Right ventricle myocardium inferior (tissue), 1 donor: ENCODE measurements around the gene PLSCR5. TPM values are rescaled to one million over a fixed set of nuclear protein-coding genes. Genes with fewer than 3 reads are reported as not detected.

Experiments
- ATAC-seq: fragments of 200-7000 bp; cut with Tn5 transposase; one replicate; pipeline ENCODE4 v1.9.1; 2020; ENCODE audit warnings: mild to moderate bottlenecking, moderate library complexity
- DNase-seq: peaks from one replicate; pipeline ENCODE4 v3.0.0; 2021; ENCODE audit errors: missing footprints
- intact Hi-C: fragments of 100-400 bp; cut with DNase I; formaldehyde crosslinking; loops from one replicate; pipeline ENCODE4 v1.11.0; 2022
- total RNA-seq: library from RNA; stranded (reverse); fragmentation: NEBNext Ultra II Directional; extraction: Animal tissue kit (Norgen Biotek cat#: 25700); gene quantifications from one replicate; pipeline ENCODE4 v1.2.1, GENCODE V29; 2021
- donor health status: DM: no; HTN: yes; CAD: no; lungs with severe emphysema.

The PLSCR5 gene
- total RNA-seq, 1 donor from 2014 or later, result not detected

- no peak for DNase-seq
- intact Hi-C loops, result no loop called here
- no peak for ATAC-seq
Measured at GRCh38 chr3:146593776-146594175, 11.4 kb downstream of the PLSCR5 start.

- intact Hi-C loops, result no loop called here
- DNase-seq, result no peak
Measured at GRCh38 chr3:146590521-146590920, 14.6 kb downstream of the PLSCR5 start.

GRCh38 chr3:146589899-146590508 lies 15.1 kb downstream of the PLSCR5 start:
- intact Hi-C loops, result loop anchor here (2.0 kb wide), 1 partner anchor 51 kb away; no protein-coding TSS in a partner anchor
- ATAC-seq (no peak), DNase-seq (no peak)

More at GRCh38 chr3:146590521-146590920, 14.6 kb downstream of the PLSCR5 start:
- no peak for ATAC-seq

GRCh38 chr3:146585156-146585555 lies 20.0 kb downstream of the PLSCR5 start:
- intact Hi-C loops, result no loop called here
- ATAC-seq (no peak), DNase-seq (no peak)

GRCh38 chr3:146581951-146582467 lies 23.1 kb downstream of the PLSCR5 start:
- ATAC-seq, result no peak
- intact Hi-C loops, result no loop called here

GRCh38 chr3:146581080-146581601 lies 24.0 kb downstream of the PLSCR5 start:
- DNase-seq (no peak), ATAC-seq (no peak)
- intact Hi-C loops, result no loop called here

More at GRCh38 chr3:146581951-146582467, 23.1 kb downstream of the PLSCR5 start:
- DNase-seq, result no peak

GRCh38 chr3:146577662-146578061 lies 27.5 kb downstream of the PLSCR5 start:
- no peak for DNase-seq
- no peak for ATAC-seq

GRCh38 chr3:146575636-146576035 lies 29.5 kb downstream of the PLSCR5 start:
- no peak for ATAC-seq
- DNase-seq, result no peak
- intact Hi-C loops, result loop anchor here (2.0 to 10.0 kb wide), 3 partner anchors 239 to 511 kb away; no protein-coding TSS in a partner anchor

More at GRCh38 chr3:146577662-146578061, 27.5 kb downstream of the PLSCR5 start:
- intact Hi-C loops, result loop anchor here (2.0 to 10.0 kb wide), 3 partner anchors 241 to 513 kb away; no protein-coding TSS in a partner anchor

GRCh38 chr3:146574173-146574572 lies 31.0 kb downstream of the PLSCR5 start:
- no peak for DNase-seq
- intact Hi-C loops, result loop anchor here (10.0 kb wide), 1 partner anchor 509 kb away; no protein-coding TSS in a partner anchor
- no peak for ATAC-seq

GRCh38 chr3:146569314-146569713 lies 35.8 kb downstream of the PLSCR5 start:
- intact Hi-C loops, result no loop called here

GRCh38 chr3:146566138-146566537 lies 39.0 kb downstream of the PLSCR5 start:
- DNase-seq (no peak), ATAC-seq (no peak)
- intact Hi-C loops, result no loop called here

More at GRCh38 chr3:146569314-146569713, 35.8 kb downstream of the PLSCR5 start:
- DNase-seq (no peak), ATAC-seq (no peak)

- no peak for DNase-seq
- intact Hi-C loops, result no loop called here
- ATAC-seq, result no peak
Measured at GRCh38 chr3:146561879-146562278, 43.3 kb downstream of the PLSCR5 start.

GRCh38 chr3:146561463-146561862 lies 43.7 kb downstream of the PLSCR5 start:
- intact Hi-C loops, result no loop called here
- ATAC-seq (no peak), DNase-seq (no peak)

GRCh38 chr3:146560678-146561077 lies 44.5 kb downstream of the PLSCR5 start:
- no peak for DNase-seq
- intact Hi-C loops, result no loop called here
- no peak for ATAC-seq

GRCh38 chr3:146559388-146559787 lies 45.8 kb downstream of the PLSCR5 start:
- intact Hi-C loops, result no loop called here

GRCh38 chr3:146558781-146559180 lies 46.4 kb downstream of the PLSCR5 start:
- intact Hi-C loops, result no loop called here

More at GRCh38 chr3:146559388-146559787, 45.8 kb downstream of the PLSCR5 start:
- DNase-seq (no peak), ATAC-seq (no peak)

GRCh38 chr3:146557745-146558144 lies 47.4 kb downstream of the PLSCR5 start:
- intact Hi-C loops, result no loop called here
- no peak for ATAC-seq
- no peak for DNase-seq

More at GRCh38 chr3:146558781-146559180, 46.4 kb downstream of the PLSCR5 start:
- ATAC-seq (no peak), DNase-seq (no peak)

GRCh38 chr3:146555311-146555710 lies 49.8 kb downstream of the PLSCR5 start:
- DNase-seq (no peak), ATAC-seq (no peak)
- intact Hi-C loops, result no loop called here

GRCh38 chr3:146554151-146554760 lies 50.9 kb downstream of the PLSCR5 start:
- DNase-seq (no peak), ATAC-seq (no peak)
- intact Hi-C loops, result no loop called here
